ENCODE data around the gene DNAH3.

DNAH3 gene

DNA sequence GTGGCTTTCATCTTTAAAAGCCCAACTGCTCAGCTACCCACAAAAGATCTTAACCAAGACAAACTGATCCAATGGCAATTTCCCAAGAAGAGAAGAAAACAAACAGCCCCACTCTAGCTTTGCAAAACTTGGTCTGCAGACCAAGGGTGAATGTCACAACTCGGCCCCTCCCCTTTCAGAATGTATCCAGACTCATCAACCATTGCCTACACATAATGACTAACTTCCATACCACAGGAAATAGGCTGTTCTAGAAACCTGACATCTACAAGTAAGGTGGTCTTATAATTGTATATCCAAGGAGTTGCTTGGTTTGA, 266.4 kb downstream of the DNAH3 start:
- H3K4me3 ChIP-seq (ENCODE audit: low read length): no peak overlapping the region
- no peak for TF ChIP-seq ZNF274 (IDR thresholded peaks at IDR 0.05; ENCODE audit: low read depth, low read length)

DNA sequence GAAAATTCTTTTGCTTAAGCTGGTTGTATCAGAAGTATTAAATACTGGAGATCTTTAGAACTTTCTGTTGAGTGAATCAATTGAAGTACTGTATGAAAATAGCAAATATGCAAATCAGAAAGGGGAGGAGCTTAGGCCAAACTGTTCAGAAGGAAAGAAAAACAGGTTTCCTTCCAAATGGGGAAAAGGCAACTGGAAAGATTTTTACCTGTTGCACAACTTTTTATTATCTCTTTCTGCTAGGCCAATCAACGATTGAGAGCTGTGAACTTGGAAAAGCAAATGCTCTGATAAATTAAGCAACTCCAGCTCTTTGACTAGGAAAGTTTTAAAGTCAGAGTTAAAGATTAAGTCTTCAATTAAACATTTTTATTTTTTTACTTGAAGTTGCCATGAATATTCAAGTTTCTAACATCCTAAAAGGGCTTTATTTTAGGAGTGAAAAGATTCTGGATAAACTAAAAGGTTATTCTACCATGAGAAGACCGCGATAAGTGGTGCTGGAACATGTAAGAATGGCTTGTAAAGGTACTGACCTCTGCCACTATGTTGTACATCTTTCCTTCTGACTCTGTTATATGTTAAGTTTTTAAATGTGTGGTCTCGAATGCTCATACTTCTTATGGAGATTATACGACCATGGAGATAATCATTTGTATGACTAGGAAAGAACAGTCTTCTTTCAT, 266.9 kb downstream of the DNAH3 start:
- TF ChIP-seq ZNF274 (IDR thresholded peaks at IDR 0.05; ENCODE audit: low read depth, low read length): no peak
- no peak overlapping the region for H3K4me3 ChIP-seq (ENCODE audit: low read length)
